Thyroid gland (tissue), 4 donors: ENCODE results near the gene WDFY2.

Source experiments
- POLR2A ChIP-seq, 2 donors: fragments of 450-650 bp; IDR thresholded peaks; one replicate each; pipeline ENCODE4 v1.6.1; 2017; ENCODE audit warnings: antibody characterized with exemption in 2 of 2, mild to moderate bottlenecking in 2 of 2, moderate library complexity in 1 of 2
- TF ChIP-seq, protein P1 (sequence below), 6 experiments: fragments of 200-600 bp in 3 of 6; fragments of 450-650 bp in 3 of 6; sonication (generic) in 3 of 6; IDR thresholded peaks; one replicate each; pipeline ENCODE4 v1.5.1; 2016 to 2019; ENCODE audit warnings: antibody characterized with exemption in 6 of 6, mild to moderate bottlenecking in 2 of 6, inconsistent platforms in 1 of 6, moderate library complexity in 1 of 6

DNA sequence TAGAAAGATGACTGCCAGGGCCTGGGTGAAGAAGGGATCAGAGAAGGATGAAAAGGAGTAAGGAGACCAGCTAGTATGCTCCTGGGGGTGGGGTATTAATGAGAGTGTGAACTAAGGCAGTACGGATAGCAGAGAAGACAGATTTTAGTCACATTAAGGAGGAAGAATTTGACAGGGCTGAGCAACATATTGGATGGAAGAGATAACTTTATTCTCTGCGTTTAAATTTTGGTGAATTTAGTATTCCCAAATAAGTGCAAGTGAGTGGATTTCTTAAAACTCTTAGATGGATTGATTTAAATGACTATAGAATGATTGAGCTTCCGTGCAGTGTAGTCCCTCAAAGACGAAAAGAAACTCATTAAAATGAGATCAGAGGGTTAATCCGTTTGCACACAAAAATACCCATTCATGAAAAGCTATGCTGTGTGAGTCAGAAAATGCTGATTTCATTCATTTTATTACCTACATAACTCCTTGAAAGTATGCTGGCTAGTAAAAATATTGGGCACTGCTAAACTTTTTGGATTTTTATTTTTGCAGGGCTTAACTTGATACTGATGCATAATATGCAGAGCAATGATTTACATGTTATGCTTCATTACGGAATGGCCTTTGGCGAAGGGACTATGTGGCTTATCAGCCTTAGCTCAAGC is 54.1 kb downstream of the WDFY2 start:
- TF ChIP-seq, protein P1, sequence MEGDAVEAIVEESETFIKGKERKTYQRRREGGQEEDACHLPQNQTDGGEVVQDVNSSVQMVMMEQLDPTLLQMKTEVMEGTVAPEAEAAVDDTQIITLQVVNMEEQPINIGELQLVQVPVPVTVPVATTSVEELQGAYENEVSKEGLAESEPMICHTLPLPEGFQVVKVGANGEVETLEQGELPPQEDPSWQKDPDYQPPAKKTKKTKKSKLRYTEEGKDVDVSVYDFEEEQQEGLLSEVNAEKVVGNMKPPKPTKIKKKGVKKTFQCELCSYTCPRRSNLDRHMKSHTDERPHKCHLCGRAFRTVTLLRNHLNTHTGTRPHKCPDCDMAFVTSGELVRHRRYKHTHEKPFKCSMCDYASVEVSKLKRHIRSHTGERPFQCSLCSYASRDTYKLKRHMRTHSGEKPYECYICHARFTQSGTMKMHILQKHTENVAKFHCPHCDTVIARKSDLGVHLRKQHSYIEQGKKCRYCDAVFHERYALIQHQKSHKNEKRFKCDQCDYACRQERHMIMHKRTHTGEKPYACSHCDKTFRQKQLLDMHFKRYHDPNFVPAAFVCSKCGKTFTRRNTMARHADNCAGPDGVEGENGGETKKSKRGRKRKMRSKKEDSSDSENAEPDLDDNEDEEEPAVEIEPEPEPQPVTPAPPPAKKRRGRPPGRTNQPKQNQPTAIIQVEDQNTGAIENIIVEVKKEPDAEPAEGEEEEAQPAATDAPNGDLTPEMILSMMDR (IDR thresholded peaks at IDR 0.05), result no peak
- TF ChIP-seq POLR2A (IDR thresholded peaks at IDR 0.05), result no peak
